ENCODE results near the gene ADD1.

The ADD1 gene

GRCh38 chr4:2829321-2829932 is 14.2 kb upstream of the ADD1 start:
- no peak for DNase-seq
- no peaks in the 10 kb centered on the region for H3K9me3 ChIP-seq (ENCODE audit: severe bottlenecking)
- no peak overlapping the region for H3K4me3 ChIP-seq (ENCODE audit: low read depth, low read length)
- no peak overlapping the region for H3K27ac ChIP-seq
- TF ChIP-seq CTCF (IDR thresholded peaks at IDR 0.05; ENCODE audit: low read depth, low read length) = no peak
- H3K36me3 ChIP-seq = peaks cover 83% of the 10 kb centered on the region
- no peaks in the 10 kb centered on the region for H3K27me3 ChIP-seq (ENCODE audit: insufficient read depth, low read depth, severe bottlenecking)

- Histone ChIP-seq H3K9me3 (ENCODE audit: severe bottlenecking) (no peaks in the 10 kb centered on the region), H3K27ac (no peak overlapping the region), H3K36me3 (peaks cover 83% of the 10 kb centered on the region), H3K27me3 (ENCODE audit: insufficient read depth, low read depth, severe bottlenecking) (no peaks in the 10 kb centered on the region), H3K4me3 (ENCODE audit: low read depth, low read length) (no peak overlapping the region)
- DNase-seq = no peak
- TF ChIP-seq CTCF (IDR thresholded peaks at IDR 0.05; ENCODE audit: low read depth, low read length) = no peak
Observed at GRCh38 chr4:2829933-2830451, 13.7 kb upstream of the ADD1 start.

- Histone ChIP-seq H3K4me3 (ENCODE audit: low read depth, low read length) (no peak overlapping the region), H3K27ac (no peak overlapping the region), H3K9me3 (ENCODE audit: severe bottlenecking) (no peaks in the 10 kb centered on the region), H3K36me3 (peaks cover 85% of the 10 kb centered on the region), H3K27me3 (ENCODE audit: insufficient read depth, low read depth, severe bottlenecking) (no peaks in the 10 kb centered on the region)
- TF ChIP-seq CTCF (IDR thresholded peaks at IDR 0.05; ENCODE audit: low read depth, low read length) = no peak
- DNase-seq = no peak
Observed at GRCh38 chr4:2830632-2831610, 12.7 kb upstream of the ADD1 start.

- Histone ChIP-seq H3K27ac (no peak overlapping the region), H3K36me3 (peaks cover 88% of the 10 kb centered on the region), H3K9me3 (ENCODE audit: severe bottlenecking) (no peaks in the 10 kb centered on the region), H3K27me3 (ENCODE audit: insufficient read depth, low read depth, severe bottlenecking) (no peaks in the 10 kb centered on the region), H3K4me3 (ENCODE audit: low read depth, low read length) (no peak overlapping the region)
- no peak for TF ChIP-seq CTCF (IDR thresholded peaks at IDR 0.05; ENCODE audit: low read depth, low read length)
- no peak for DNase-seq
Observed at GRCh38 chr4:2831611-2832308, 11.9 kb upstream of the ADD1 start.

GRCh38 chr4:2832309-2832980 is 11.2 kb upstream of the ADD1 start:
- H3K9me3 ChIP-seq (ENCODE audit: severe bottlenecking) = no peaks in the 10 kb centered on the region
- peak; percentile 4 for DNase-seq
- no peak for TF ChIP-seq CTCF (IDR thresholded peaks at IDR 0.05; ENCODE audit: low read depth, low read length)
- H3K27ac ChIP-seq = no peak overlapping the region
- H3K36me3 ChIP-seq = peaks cover 81% of the 10 kb centered on the region
- no peaks in the 10 kb centered on the region for H3K27me3 ChIP-seq (ENCODE audit: insufficient read depth, low read depth, severe bottlenecking)
- H3K4me3 ChIP-seq (ENCODE audit: low read depth, low read length) = no peak overlapping the region
